Heart right ventricle (tissue), 16 donors: ENCODE results near the gene NAT16. TPM values are rescaled to one million over a fixed set of nuclear protein-coding genes. Genes with fewer than 3 reads are reported as not detected.
"Not testable (repeated sequence)": the region's sequence is repeated elsewhere in the genome, so short reads cannot be mapped to it uniquely, and the experiment has no call there.

Source experiments
- ATAC-seq, 8 donors: fragments of 200-7000 bp; cut with Tn5 transposase; one replicate each; pipeline ENCODE4 v1.9.1; 2020; ENCODE audit warnings: mild to moderate bottlenecking in 8 of 8, moderate library complexity in 8 of 8, moderate number of reproducible peaks in 1 of 8
- DNase-seq, 2 donors: peaks; one replicate each; pipeline ENCODE4 v3.0.0-alpha.2; 2020
- H3K27ac ChIP-seq, 10 donors: fragments of 200-600 bp; sonication (generic) in 2 of 10; one replicate each; pipeline versions ENCODE4 v1.5.0 to v1.8.0; 2020 to 2022; ENCODE audit warnings: mild to moderate bottlenecking in 3 of 10
- H3K27me3 ChIP-seq, 7 donors: fragments of 200-600 bp; one replicate each; pipeline ENCODE4 v1.8.0; 2021 to 2022; ENCODE audit warnings: mild to moderate bottlenecking in 2 of 7
- H3K36me3 ChIP-seq, 9 donors: fragments of 200-600 bp; sonication (generic) in 1 of 9; one replicate each; pipeline versions ENCODE4 v1.5.0 to v1.8.0; 2020 to 2022; ENCODE audit warnings: mild to moderate bottlenecking in 2 of 9
- H3K4me1 ChIP-seq, 9 donors: fragments of 200-600 bp; sonication (generic) in 1 of 9; one replicate each; pipeline versions ENCODE4 v1.5.0 to v1.8.0; 2020 to 2022; ENCODE audit warnings: mild to moderate bottlenecking in 4 of 9
- H3K4me3 ChIP-seq, 10 donors: fragments of 200-600 bp; sonication (generic) in 2 of 10; one replicate each; pipeline versions ENCODE4 v1.5.0 to v1.8.0; 2020 to 2022; ENCODE audit warnings: mild to moderate bottlenecking in 7 of 10, moderate library complexity in 2 of 10
- H3K9me3 ChIP-seq, 11 donors: fragments of 200-600 bp in 10 of 11; sonication (generic) in 2 of 11; one replicate each; pipeline versions ENCODE4 v1.5.0 to v1.8.0; 2013 to 2022; ENCODE audit warnings: mild to moderate bottlenecking in 2 of 11, control low read depth in 1 of 11, moderate library complexity in 1 of 11
- WGBS, 2 donors: extraction: QIAGEN DNeasy Blood & Tissue Kit; methylation state at CpG; one replicate each; pipeline ENCODE4 v1.1.7; 2013; ENCODE audit warnings: inconsistent platforms in 1 of 2; 5-methylcytosine and 5-hydroxymethylcytosine counted together
- intact Hi-C, 10 donors: fragments of 100-400 bp; cut with DNase I; formaldehyde crosslinking; loops; one replicate each; pipeline versions ENCODE4 v1.11.1 to v1.14.2; 2022
- polyA plus RNA-seq, 2 donors: library from polyadenylated mRNA; stranded (reverse); fragments of 200-250 nt; gene quantifications; one replicate each; pipeline ENCODE4 v1.2.3, GENCODE V29; 2013
- total RNA-seq, 10 donors: library from RNA; stranded (reverse); fragmentation: NEBNext Ultra II Directional in 3 of 10; extraction: Animal tissue kit (Norgen Biotek cat#: 25700) in 3 of 10; gene quantifications; one replicate each; pipeline versions ENCODE4 v1.2.1 to v1.2.4, GENCODE V29; 2021 to 2023
- TF ChIP-seq, protein P1 (sequence below), 9 donors: fragments of 200-600 bp; sonication (generic) in 2 of 9; IDR thresholded peaks; one replicate each; pipeline versions ENCODE4 v1.5.0 to v1.8.0; 2021 to 2022; ENCODE audit warnings: antibody characterized with exemption in 9 of 9, mild to moderate bottlenecking in 5 of 9, moderate library complexity in 1 of 9
- donor health status: Arrhythmogenic right ventricular cardiomyopathy.
- donor health status: ischemic (EF 13 %, LVEDD 7.1; RV severe dilation, severe dysfunction).
- donor health status: healthy with polysubstance abuse.
- donor health status: DM: no; HTN: yes; CAD: no.
- donor health status: DM: no; HTN: no; CAD: no.
- donor health status: ischemic (EF 25% LVEDD 6.9; RV normal size, moderate dysfunction).
- donor health status: ischemic (EF 25% LVEDD 5.7; RV mildly dilated, moderate dysfunction).
- donor health status: healthy.
- donor health status: DM: yes; HTN: yes; CAD: no.
- donor health status: Ischemic cardiomyopathy.
- donor health status: ischemic (EF 35%, LVEDD 5.7; RV mildly dilated, moderate dysfunction).
- donor health status: nonischemic (EF 11% LVEDD 7.7; RV severe dilation, severe dysfunction).
- donor health status: DM: yes; HTN: yes; CAD: no.
- donor health status: PGD.
- donor health status: ischemic (EF 29% LVEDD 5.4; RV normal size, mild dysfunction).
- donor health status: nonischemic (EF 23%, LVEDD 6.1; RV moderate dilation, normal function).

The NAT16 gene
- total and polyA plus RNA-seq, 12 donors = not detected

GRCh38 chr7:101207459-101207858, 27.4 kb upstream of the NAT16 start:
- Histone ChIP-seq H3K4me3 (no peak overlapping the region), H3K9me3 (no peaks in the 10 kb centered on the region), H3K27me3 (peaks cover 3 to 21% (median 12%) of the 10 kb centered on the region in 7 donors), H3K36me3 (peaks cover 0 to 68% (median 23%) of the 10 kb centered on the region in 9 donors), H3K4me1 (peaks cover 0 to 16% (median 0%) of the 10 kb centered on the region in 9 donors), H3K27ac (no peak overlapping the region)
- 93 to 95% methylated on average over 17 of the region's 17 CpGs for WGBS, 2 donors
- TF ChIP-seq, protein P1, sequence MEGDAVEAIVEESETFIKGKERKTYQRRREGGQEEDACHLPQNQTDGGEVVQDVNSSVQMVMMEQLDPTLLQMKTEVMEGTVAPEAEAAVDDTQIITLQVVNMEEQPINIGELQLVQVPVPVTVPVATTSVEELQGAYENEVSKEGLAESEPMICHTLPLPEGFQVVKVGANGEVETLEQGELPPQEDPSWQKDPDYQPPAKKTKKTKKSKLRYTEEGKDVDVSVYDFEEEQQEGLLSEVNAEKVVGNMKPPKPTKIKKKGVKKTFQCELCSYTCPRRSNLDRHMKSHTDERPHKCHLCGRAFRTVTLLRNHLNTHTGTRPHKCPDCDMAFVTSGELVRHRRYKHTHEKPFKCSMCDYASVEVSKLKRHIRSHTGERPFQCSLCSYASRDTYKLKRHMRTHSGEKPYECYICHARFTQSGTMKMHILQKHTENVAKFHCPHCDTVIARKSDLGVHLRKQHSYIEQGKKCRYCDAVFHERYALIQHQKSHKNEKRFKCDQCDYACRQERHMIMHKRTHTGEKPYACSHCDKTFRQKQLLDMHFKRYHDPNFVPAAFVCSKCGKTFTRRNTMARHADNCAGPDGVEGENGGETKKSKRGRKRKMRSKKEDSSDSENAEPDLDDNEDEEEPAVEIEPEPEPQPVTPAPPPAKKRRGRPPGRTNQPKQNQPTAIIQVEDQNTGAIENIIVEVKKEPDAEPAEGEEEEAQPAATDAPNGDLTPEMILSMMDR (IDR thresholded peaks at IDR 0.05) = no peak
- intact Hi-C loops = no loop called here
- no peak for DNase-seq
- no peak for ATAC-seq

DNA sequence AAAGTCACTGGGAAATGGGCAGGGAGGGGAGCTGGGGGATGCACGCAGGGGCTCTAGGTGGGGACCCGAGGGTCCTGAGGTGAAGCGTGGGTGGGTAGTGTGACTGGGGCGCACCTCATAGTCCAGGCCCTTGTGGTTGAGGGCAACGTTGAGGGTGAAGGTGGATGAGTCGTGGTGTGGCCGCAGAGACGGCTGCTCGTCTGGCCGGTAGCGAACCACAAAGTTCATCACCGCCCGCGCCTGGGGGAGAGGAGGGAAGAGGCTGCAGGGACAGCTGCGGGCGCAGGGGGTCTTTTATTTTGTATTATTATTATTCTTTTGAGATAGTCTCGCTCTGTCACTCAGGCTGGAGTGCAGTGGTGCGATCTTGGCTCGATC, 26.6 kb upstream of the NAT16 start:
- Histone ChIP-seq H3K4me1 (peaks cover 4 to 24% (median 8%) of the 10 kb centered on the region in 9 donors), H3K27ac (no peak overlapping the region), H3K27me3 (peaks cover 12 to 29% (median 20%) of the 10 kb centered on the region in 7 donors), H3K9me3 (no peaks in the 10 kb centered on the region), H3K36me3 (peaks cover 0 to 60% (median 19%) of the 10 kb centered on the region in 9 donors), H3K4me3 (no peak overlapping the region)
- TF ChIP-seq, protein P1 (IDR thresholded peaks at IDR 0.05) = no peak
- WGBS, 2 donors = 90 to 95% methylated on average over 19 of the region's 19 CpGs
- ATAC-seq (no peak), DNase-seq (no peak)
- intact Hi-C loops = no loop called here

DNA sequence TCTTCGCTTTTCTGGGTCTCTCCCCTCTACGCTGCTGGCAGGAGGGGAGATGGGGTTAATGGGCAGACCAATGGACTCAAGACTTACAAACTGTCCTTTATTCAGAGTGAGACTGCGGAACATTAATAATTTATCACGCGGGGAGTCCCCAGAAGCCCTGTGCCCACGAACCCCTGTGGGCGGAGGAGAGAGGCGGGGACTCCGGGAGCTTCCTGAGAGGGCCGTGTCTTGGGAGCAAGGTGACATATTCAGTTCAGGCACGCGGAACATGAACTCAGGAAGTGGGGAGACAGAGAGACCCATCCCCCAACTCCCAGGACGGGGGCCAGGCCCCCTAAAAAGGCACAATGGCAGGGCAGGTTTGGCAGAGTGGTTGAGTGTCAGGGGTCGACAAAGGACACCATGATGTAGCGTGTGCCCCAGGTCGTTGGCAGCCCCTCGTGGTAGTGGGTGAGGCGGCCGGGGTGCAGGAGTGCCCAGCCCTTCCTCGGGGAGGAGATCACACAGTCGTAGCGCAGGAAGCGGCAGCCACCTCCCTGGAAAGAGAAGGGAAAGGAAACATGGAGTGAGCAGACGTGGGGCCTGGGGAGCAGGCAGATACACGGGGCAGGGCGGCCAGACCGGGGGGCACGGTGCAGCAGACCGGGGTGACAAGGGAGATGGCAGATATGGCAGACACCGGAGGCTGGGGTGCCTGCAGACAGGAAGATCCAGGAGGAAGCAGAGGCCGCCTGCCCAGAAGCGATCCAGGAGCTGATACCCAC, 26.0 kb upstream of the NAT16 start:
- Histone ChIP-seq H3K9me3 (no peaks in the 10 kb centered on the region), H3K36me3 (peaks cover 0 to 54% (median 13%) of the 10 kb centered on the region in 9 donors), H3K27me3 (peaks cover 17 to 35% (median 26%) of the 10 kb centered on the region in 7 donors), H3K4me1 (peaks cover 4 to 27% (median 9%) of the 10 kb centered on the region in 9 donors), H3K27ac (no peak overlapping the region), H3K4me3 (no peak overlapping the region)
- 85 to 89% methylated on average over 32 of the region's 32 CpGs for WGBS, 2 donors
- intact Hi-C loops = no loop called here
- no peak for ATAC-seq
- TF ChIP-seq, protein P1 (IDR thresholded peaks at IDR 0.05) = no peak
- no peak for DNase-seq

DNA sequence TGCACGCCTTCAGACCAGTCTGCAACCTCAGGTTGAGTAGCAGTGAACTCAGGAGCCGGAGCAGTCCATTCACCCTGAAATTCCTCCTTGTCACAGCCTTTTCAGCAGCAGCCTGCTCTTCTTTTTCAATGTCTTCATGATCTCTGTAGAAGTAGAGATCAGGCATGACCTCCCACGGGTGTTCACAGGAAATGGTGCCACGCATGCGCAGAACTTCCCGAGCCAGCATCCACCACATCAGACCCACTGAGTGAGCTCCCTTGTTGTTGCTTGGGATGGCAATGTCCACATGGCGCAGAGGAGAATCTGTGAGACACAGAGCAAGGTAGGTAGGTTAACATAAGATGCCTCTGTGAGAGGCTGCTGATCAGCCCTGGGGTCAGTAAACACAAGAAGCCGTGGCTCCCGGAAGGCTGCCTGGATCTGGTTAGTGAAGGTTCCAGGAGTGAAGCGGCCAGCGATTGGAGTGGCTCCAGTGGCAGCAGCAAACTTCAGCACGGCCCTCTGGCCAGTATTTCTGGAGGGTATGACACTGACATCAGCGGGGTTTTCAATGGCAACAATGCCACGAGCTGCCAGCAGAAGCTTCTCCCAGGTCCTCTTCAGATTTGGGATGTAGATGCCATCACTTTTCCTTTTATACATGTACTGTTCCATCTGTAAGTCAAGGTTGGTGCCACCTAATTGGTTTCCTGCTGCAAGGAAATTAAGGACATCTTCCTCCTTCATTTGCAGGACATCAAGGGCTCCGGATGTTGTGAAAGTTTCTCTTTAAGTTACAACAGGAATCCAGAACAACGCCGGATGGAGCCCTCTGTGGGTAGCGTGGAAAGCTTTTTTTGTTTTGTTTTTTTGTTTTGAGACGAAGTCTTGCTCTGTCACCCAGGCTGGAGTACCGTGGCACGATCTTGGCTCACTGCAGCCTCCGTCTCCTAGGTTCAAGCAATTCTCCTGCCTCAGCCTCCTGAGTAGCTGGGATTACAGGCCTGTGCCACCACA, 23.9 kb upstream of the NAT16 start:
- ATAC-seq, H3K4me3 ChIP-seq, H3K9me3 ChIP-seq, H3K27ac ChIP-seq, intact Hi-C loops, DNase-seq: not testable (repeated sequence)
- peaks cover 25 to 55% (median 46%) of the 10 kb centered on the region in 7 donors for H3K27me3 ChIP-seq
- 58% methylated on average over 22 of the region's 22 CpGs for WGBS, 2 donors
- H3K36me3 ChIP-seq = peaks cover 0 to 34% (median 10%) of the 10 kb centered on the region in 9 donors
- peaks cover 4 to 27% (median 9%) of the 10 kb centered on the region in 9 donors for H3K4me1 ChIP-seq
